GM12874 (cell line): ENCODE data around the gene NRROS.

Experiments
- TF ChIP-seq, protein P1 (sequence below): IDR thresholded peaks from 2 replicates; pipeline ENCODE4 v1.5.1; 2011; ENCODE audit warnings: low read depth, mild to moderate bottlenecking, control low read depth, low read length, moderate library complexity; ENCODE audit not compliant: insufficient read depth

The NRROS gene

GRCh38 chr3:196697270-196697669, 57.8 kb downstream of the NRROS start:
- TF ChIP-seq, protein P1, sequence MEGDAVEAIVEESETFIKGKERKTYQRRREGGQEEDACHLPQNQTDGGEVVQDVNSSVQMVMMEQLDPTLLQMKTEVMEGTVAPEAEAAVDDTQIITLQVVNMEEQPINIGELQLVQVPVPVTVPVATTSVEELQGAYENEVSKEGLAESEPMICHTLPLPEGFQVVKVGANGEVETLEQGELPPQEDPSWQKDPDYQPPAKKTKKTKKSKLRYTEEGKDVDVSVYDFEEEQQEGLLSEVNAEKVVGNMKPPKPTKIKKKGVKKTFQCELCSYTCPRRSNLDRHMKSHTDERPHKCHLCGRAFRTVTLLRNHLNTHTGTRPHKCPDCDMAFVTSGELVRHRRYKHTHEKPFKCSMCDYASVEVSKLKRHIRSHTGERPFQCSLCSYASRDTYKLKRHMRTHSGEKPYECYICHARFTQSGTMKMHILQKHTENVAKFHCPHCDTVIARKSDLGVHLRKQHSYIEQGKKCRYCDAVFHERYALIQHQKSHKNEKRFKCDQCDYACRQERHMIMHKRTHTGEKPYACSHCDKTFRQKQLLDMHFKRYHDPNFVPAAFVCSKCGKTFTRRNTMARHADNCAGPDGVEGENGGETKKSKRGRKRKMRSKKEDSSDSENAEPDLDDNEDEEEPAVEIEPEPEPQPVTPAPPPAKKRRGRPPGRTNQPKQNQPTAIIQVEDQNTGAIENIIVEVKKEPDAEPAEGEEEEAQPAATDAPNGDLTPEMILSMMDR = no peak

GRCh38 chr3:196699749-196700148, 60.3 kb downstream of the NRROS start:
- TF ChIP-seq, protein P1 = no peak

DNA sequence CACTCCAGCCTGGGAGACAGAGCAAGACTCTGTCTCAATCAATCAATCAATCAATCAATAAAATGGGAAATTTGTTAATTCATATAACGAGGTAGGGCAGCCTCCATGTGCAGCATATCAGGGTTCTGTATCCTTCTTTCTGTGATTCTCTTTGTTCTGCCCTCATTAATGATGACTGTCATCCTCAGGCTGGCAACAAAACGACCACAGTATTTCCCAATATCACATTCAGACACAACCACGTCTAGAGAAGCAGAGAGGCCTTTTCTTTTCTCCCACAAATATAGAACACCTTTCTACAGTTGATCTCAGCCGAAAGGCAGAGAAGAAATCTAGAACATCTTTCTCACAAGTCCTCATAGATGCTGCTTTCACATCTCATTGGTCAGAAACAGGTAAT, 61.3 kb downstream of the NRROS start:
- TF ChIP-seq, protein P1 = no peak

DNA sequence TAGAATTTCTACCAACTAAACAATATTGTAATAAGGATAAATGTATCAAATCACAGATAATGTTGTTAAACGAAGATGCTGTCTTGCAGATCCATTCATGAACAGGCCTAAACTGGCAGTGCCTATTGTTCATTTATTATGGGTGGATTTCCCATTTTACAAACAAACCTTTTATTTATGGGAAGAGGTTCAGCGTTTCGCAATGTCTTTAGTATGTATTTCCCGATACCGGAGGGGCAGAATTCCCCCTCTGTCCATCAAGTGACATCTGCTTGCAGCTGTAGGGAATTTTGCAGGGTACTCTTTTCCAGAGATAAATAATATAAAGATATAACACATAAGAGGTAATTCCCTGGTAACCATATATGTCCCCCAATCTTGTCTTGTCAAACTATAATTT, 66.8 kb downstream of the NRROS start:
- TF ChIP-seq, protein P1 = no peak

DNA sequence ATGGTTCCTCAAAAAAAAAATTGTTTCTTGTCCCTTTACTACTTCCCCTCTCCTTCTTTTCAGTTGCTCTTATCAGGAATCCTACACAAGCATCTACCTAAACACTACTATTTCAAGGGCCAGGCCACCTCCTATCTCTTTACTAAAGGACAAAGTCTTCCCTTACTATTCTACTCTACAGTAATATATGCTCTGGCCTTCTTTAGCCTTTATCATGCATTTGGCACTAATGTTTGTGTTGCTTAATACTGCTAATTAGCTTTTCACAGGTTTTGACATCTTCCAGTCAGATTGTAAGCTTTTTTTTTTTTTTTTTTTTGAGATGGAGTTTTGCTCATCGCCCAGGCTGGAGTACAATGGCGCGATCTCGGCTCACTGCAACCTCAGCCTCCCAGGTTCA, 67.2 kb downstream of the NRROS start:
- TF ChIP-seq, protein P1 = no peak

DNA sequence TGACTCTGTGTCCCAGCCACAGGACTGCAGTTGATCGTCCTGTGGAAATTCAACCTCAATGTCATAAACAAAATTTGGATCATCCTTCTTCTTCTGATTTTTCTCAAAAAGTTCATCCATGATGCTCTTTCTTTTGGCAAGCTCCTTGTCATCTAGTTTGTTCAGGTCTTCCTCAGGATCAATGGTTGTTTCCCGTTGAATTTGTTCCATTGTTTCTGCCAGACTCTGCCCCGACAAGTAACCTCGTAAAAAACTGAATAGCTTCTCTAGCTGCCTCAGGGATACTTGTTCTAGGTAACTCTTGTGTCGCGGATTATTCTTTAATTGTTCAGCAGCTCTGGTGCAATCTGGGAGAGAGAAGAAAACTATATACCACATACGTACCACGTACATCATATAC, 68.1 kb downstream of the NRROS start:
- TF ChIP-seq, protein P1 = no peak

- TF ChIP-seq, protein P1 = no peak
Observed at GRCh38 chr3:196708467-196708866, 69.0 kb downstream of the NRROS start.
